ENCODE measurements around the gene PARD3.

Gene PARD3

DNA sequence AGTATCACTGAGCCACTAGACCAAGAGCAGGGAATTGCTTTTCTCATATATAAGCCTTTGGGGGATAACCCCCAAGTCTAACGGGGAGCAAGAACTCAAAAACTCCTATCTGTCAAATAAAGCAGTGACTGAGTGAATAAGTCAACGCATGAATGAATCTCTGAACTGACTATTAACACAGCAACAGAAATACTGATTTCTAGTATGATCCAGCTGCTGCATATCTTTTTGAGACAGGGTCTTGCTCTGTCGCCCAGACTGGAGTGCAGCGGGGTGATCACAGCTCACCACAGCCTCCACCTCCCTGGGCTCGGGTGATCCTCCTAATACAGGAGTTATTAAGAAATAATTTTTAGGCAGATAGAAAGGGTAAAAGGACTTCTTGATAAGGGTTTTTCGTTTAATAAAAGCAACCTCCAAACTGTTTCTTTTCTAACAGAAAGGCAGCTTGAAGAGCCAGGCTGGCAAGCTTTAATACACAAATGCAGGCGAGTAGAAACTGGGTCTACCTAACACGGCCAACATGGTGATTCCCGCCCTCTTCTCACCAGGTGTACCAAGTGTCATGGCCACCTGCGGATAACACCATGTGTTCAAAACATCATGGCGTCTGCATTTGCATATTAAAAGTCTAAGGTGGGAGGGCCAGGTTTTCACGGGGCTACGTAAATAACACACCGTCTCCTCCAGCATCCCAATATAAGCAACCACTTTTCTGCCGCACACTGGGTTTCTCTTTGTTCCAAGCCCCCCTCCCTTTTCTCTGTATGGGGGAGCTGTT, 631.9 kb downstream of the PARD3 start:
- DNase-seq (ENCODE audit: low read depth) = no peak

DNA sequence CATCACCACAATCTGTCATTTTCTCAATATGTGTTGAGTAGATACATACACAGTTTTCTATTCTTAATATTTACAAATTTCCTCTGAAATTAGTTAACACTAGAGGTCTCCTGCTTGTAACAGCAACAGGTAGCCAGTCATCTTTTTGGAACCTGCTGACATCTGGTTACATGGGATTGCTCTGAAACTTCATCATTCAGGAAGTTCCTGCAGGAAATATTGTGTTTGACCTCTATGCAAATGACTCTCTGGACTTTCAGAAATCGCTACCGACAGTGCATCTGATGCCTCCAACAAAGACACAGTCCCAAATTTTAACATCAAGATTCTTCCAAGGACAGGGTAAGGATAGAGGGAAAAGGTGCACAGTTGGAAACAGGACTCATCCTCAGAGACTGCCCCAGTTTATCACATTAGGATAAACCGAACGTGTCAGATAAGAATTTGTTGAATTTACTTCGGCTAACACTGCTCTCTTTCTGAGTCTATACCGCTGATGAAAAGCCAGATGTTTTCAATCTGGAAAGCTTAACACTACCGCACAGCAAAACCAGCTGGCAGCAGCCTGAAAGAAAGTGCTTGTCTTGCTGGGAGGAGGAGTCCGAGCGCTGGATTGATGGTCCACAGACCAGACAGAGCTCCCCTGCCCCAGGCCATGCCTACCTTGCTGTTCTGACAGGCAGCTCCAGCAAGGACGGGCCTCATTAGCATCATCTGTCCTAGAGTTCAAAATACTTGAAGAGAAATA, 633.4 kb downstream of the PARD3 start:
- no peak for DNase-seq (ENCODE audit: low read depth)

DNA sequence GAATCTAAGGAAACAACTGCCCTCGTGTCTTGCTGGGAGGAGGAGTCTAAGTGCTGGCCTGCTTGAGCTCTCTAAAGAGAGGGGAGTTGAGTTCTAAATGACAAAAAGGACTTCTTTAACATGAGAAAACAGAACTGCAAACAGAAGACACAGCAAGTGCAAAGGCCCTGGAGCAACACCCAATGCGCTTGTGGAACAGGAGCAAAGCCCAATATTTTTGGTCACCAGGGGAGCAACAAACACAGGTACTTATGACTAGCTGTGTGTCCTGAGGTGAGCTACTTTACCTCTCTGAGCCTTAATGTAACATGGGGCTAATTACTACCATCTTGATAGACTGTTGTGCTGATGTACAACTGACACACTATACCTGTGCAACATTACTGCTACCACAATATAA, 634.3 kb downstream of the PARD3 start:
- DNase-seq (ENCODE audit: low read depth) = no peak

DNA sequence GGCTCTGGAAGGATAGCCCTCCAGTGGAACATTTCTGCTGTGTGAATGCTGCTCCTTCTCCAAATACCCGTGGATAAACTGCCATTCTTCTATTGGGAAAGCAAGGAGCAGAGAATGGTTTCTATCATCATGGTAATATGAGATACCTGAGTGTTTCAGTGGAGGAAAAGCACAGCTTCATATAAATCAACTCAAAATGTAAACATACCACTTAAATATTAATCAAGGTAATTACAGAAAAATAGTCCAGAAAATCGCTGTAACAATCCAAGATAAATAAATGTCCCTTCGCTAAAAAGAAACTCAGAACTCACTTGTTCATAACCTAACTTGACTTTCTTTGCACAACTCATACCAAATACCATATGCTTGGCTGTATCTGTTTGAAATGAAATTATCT, 635.8 kb downstream of the PARD3 start:
- no peak for DNase-seq (ENCODE audit: low read depth)

DNA sequence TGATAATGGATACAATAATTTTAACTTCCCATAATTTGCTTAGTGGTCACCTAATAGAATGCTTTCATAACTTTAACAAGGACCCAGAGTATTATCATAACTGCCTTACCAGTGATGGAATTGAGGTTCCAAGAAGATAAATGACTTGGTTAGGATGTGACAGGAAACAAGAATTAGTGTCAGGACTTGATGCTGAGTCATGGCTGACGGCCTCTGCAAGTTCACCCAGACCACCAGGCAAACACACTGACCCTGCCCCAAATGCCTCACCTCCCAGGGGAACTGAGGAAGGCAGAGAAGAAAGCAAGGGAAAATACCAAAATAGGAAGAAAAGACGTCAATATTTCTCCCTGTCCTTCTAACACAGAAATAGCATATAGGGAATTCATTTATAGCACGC, 636.3 kb downstream of the PARD3 start:
- no peak for DNase-seq (ENCODE audit: low read depth)

DNA sequence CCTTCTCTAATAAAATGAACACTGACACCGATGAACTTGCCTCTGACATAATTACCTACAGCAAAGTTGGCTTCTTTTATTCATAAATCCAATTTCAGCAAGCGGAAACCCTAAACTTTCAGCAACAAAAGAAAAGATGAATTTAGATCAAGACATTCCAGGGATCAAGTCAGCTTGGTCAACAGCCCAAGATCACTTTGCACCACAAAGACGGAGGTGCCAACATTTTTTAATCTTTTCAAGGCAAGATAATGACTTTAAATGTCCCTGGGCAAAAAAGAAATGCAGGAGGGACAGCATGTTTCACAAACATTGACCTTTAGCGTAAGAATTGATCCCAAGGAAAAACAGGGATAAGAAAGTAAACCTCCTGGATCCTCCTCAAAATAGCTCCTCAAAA, 636.9 kb downstream of the PARD3 start:
- no peak for DNase-seq (ENCODE audit: low read depth)

DNA sequence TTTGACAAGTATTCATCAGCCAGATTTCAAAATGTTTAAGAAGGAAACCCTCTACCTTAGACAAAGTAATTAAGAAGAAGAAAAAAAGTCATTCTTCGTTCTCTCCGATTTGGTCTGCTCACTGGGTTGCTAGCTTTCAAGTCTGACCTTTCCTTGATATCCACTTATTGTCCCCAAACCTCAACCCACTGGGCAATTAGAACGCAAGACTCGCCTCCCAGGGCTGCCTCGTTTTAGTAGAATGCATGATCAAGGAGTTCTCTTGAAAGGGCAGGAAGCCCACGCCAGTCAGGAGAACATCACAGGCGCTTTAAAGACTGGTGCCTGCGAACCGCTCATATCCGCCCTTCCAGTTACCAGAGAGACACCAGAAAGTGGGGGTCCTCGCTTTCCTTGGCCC, 637.7 kb downstream of the PARD3 start:
- no peak for DNase-seq (ENCODE audit: low read depth)

DNA sequence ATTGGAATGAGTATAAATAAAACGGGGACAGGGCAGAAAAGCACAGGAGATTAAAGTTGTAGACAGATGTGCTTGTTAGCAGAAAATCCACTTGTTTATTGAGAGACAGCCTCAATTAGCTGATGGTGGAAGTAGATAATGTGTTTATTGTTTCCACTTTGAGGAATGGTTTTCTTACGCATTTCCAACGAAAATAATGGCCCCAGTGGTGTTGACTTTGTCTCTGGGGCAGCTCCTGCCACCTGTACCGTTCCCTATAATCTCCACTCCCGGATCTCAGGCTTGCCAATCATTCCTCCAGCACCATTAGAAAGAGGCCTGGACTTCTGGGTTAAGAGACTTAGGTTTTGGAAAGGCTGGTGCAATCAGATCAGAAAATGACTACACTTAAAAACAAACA, 638.7 kb downstream of the PARD3 start:
- no peak for DNase-seq (ENCODE audit: low read depth)

DNA sequence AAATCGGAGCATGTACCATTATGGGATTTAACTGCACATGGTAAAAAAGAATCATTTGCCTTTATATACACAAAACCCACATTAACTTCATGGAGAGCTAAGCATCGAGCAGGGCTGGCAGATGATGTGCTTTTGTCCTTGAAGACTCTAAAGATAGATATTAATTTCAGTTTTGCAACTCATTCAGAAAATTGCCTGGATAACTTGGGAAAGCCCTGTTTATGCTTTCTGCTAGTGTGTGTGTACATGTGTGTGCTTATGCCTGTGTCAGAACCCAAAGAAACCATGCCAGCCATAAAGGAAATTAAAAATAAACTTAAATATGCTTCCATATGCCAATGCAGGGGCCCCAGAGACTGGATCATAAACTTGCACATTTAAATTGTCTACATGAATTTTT, 640.0 kb downstream of the PARD3 start:
- no peak for DNase-seq (ENCODE audit: low read depth)

DNA sequence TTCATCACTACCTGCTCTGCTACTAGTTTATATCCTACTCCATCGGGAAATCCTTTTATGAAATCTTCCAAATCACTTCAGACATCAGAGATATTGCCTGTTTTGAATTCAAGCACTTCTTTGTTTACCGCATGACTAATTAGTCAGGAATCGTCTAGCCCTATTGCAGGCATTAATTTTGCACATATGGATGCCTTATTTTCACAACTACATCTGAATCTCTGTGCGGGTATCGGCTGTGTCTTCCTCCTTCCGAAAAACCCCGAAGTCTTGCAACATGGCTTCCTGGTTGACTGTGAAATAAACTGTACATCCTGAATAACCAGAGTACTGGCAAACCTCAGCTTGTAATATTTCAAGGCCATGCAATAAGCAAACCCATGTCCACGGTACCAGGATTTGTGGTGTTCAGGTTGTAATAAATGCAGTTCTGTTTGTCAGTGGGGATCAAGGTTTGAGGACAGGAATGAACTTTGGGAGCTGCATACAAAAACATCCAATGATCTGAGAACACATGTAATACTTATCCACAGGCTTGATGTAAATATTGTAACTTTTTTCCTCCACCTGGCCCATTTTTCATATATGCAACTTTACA, 642.1 kb downstream of the PARD3 start:
- DNase-seq (ENCODE audit: low read depth) = no peak

DNA sequence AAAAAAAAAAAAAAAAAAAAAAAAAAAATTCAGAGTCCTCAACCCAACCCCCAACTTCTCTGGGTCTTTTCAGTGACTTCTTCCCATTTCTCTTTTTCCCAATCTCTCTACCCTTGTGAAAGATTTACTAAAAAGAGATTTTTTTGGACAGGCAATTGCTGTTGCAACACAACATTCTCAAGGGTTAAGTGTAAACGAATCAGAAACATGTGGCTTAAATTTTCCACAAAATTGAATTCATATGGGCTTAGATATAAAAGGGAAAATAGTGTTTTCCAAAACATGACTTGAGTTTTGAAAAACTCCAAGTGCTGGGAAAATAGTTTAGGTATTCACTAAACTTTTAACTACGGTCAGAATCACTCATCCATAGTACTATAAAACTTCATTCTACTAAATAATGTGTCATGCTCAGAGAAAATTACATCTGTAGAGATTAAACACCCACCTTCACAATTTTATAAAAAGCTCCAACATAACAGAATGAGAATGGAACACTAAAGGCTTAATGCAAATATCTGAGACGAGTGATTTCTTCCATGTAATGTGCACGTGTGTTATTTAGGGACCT, 643.1 kb downstream of the PARD3 start:
- no peak for DNase-seq (ENCODE audit: low read depth)

DNA sequence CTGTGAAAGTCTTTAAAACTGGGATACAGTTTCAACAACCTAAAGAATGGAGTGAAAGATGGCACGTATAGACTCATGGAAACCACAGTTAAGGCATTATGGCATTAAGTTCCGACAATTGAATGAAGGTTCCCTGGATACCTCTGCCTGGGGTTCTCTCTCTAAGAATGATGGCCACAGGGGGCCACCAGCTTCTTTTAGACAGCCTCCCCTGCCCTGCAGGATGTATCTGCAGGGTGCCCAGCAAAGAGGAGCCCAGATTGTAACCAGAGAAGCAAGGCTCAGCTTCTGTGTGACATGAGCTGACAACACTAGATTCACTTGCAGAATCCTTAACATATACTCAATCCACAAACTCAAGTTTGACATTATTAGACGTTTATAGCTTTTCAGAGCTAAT, 645.4 kb downstream of the PARD3 start:
- no peak for DNase-seq (ENCODE audit: low read depth)

DNA sequence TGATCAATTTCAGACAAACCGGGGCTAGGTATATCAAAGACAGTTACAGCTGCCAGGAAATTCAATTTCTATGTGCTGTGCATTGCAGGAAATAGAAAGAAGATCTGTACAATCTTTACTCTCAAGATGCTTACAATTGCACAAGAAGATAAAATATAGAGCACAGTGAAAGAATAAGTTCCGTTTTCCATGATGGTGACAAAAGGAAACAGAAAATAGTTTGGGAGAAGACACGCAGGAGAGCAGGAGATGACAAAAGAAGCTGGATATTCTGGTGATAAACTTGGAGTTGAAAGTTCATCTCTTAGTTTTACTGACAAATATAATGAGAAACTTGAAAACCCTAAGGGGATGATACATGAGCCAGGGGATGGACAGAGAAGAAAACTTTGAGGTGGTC, 646.0 kb downstream of the PARD3 start:
- DNase-seq (ENCODE audit: low read depth) = no peak

DNA sequence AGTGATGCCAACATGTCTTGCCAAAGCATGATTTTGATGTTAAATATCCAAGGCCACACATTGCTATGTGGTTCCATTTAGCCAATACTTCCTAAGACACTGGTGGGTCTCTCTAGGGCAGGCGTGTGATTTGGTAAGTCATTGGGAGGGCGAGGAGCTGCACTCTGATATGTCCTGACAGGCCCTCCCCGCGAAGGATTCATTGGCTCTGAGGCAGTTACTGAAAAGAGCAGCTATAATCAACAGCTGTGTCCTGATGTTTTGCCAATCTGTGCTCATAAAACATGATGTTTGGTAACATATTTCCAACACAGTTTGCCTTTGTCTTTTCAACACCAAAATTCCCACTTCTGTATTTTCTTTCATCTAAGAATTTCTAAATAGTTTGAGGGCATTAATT, 646.7 kb downstream of the PARD3 start:
- DNase-seq (ENCODE audit: low read depth) = no peak

DNA sequence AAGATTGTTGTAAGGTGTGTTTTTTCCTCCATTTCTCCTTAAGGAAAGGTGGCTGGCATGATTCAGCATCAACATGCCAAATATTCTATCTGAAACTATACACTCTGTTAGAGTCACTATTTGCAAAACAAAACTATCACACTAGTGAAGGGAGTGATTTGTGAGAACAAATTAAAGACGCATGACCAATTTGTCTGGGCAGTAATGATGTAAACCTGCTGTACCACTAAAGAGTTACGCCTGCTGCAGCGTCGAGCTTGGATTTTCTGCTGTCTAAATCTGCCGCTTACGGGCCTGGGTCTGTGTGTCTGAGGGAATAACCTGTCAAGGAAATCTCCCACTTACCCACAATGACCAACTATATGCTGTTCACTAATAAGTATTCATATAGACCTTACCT, 648.3 kb downstream of the PARD3 start:
- DNase-seq (ENCODE audit: low read depth) = no peak

DNA sequence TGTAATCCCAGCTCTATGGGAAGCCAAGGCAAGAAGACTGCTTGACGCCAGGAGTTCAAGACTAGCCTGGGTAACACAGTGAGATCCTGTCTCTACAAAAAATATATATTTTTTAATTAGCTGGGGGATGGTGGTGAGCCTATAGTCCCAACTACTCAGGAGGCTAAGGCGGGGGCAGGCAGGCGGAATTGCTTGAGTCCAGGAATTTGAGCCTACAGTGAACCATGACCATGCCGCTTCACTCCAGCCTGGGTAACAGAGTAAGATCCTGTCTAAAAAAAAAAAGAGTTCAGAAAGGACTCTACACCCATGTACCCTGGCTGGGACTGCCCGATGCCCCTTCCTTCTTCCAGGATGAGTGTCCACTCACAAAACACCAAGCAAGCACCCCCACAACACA, 648.7 kb downstream of the PARD3 start:
- DNase-seq (ENCODE audit: low read depth) = no peak

DNA sequence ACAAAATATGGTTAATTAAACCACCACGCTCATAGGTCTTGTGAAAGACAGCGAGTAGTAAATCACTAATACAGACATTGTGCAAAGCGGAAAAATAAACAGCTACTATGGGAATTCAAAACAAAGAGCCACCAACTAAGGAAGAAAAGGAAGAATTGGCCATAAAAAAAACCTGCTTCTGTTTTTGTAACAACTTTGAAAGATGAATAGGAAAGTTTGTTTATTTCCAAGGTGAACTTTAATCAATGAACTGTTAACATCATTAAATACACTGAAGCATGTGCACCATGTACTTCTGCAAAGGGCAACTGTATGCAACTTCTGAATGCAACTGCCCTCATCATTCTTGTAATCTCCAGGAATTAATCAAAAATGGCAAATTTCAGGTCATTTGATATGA, 651.1 kb downstream of the PARD3 start:
- no peak for DNase-seq (ENCODE audit: low read depth)

DNA sequence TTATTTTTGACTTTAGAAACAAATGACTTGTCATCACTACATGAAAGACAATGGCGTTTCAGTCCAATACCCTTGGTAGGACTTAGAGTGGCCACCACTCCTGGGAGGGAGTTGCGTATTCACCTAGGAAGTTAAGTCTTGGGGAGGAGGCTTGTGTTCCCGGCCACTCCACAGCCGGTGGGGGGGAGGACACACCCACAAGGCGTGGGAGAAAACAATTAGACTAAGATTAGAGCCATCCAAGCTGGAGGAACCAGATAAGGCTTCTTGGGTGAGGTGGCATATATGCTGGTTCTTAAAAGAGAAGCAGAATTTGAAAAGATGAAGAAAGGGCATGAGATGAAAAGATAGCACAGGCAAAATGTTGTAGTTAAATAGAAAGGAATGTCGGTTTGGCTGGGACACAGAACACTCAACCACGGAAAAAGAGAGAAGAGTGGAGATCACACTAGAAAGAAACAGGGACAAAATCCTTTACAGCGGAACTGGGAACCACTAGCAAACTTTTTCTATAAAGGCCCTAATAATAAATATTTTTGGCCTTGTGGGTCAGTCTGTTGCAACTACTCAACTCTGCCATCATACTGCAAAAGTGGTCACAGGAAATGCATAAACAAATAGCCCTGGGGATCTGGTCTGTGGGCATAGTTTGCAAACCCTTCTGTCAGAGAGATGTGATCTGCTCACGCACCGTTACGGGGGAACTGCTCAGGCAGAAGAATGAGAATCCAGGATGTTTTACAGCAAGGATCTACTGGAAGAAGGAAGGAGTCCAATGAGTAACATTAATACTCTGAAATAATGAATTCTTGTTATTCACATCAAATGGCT, 651.8 kb downstream of the PARD3 start:
- DNase-seq (ENCODE audit: low read depth) = no peak

DNA sequence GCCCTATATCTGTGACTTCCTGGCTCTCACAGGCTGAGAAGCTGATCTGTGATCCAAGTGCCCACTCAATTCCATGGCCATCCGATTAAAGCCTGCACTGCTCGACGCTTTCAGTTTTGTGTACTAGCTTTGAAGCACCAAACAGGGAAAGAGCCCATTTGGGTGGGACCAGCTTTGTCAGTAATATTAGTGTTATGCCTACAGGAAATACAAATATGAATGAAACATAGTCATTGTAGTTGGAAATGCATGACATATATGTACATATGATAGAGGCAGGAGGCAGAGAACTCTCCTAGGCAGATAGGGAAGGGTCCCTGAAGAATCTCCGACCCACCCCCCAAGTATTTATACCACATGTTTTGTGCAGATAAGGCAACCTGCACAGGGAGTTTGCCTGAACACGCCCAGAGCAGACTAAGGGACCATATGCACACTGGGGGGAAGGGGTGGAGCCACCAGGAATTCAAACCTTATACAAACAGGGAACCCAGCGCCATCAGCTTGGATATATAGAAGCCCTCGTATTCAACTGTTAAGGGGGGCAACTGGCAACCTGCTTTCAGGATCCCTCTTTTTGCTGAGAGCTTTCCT, 653.2 kb downstream of the PARD3 start:
- no peak for DNase-seq (ENCODE audit: low read depth)

DNA sequence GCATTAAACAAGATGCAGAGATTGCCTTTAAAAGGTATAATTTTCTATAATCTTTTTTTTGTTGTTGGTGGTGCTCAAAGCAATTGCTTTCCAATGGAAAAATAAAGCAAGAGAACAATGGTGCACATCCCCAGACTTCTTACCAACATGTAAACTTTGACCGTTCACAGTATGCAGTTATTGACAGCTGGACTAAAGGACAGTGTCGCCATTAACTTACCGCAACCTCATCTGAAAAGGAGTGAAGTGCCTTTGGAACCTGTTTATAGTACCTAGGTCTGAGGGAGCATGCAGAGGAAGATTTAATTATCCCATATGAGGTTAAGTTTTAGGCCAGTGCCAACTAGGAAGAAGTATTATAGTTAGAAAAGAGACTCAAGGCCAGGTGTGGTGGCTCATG, 654.5 kb downstream of the PARD3 start:
- no peak for DNase-seq (ENCODE audit: low read depth)

DNA sequence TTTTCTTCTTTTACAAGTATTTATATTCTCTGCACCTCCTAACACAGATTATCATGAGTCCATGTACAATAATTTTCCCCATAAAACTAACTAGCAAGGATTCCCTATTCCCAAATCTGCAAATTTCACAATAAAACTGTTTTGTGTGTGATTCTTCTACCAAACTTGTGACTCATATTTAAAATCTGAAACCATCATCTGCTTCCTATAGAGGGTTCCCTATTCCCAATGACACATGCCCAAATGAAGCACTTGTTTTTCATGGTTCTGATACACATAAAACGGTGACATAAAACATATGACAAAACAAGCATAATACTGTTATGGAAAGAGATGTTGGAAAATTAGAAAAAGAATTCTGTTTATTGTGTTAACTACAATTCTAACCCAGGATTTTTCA, 657.6 kb downstream of the PARD3 start:
- DNase-seq (ENCODE audit: low read depth) = no peak

Data from activated T-cell treated with anti-CD3 and anti-CD28 coated beads for 48 hours (primary cell).